NB4 (cell line): ENCODE results near the gene NEURL2.

Experiments
- DNase-seq: peaks from one replicate; pipeline ENCODE4 v3.0.0; 2010; ENCODE audit warnings: low read depth
- H3K4me3 ChIP-seq: one replicate; pipeline ENCODE4 v1.5.1; 2011; ENCODE audit warnings: mild to moderate bottlenecking, low read depth, low read length, moderate library complexity
- CTCF ChIP-seq: IDR thresholded peaks from one replicate; pipeline ENCODE4 v1.5.1; 2012; ENCODE audit warnings: low read depth, low read length
- MYC ChIP-seq: IDR thresholded peaks from 2 replicates; pipeline ENCODE4 v1.6.1; 2011; ENCODE audit warnings: low read depth, low read length
- POLR2A ChIP-seq: IDR thresholded peaks from 2 replicates; pipeline ENCODE4 v1.6.1; 2011; ENCODE audit warnings: mild to moderate bottlenecking; ENCODE audit not compliant: insufficient read length; ENCODE audit errors: extremely low read depth
- TF ChIP-seq, protein P1 (sequence below): IDR thresholded peaks from 2 replicates; pipeline ENCODE4 v1.6.1; 2011; ENCODE audit warnings: low read depth, low read length

Gene NEURL2

DNA sequence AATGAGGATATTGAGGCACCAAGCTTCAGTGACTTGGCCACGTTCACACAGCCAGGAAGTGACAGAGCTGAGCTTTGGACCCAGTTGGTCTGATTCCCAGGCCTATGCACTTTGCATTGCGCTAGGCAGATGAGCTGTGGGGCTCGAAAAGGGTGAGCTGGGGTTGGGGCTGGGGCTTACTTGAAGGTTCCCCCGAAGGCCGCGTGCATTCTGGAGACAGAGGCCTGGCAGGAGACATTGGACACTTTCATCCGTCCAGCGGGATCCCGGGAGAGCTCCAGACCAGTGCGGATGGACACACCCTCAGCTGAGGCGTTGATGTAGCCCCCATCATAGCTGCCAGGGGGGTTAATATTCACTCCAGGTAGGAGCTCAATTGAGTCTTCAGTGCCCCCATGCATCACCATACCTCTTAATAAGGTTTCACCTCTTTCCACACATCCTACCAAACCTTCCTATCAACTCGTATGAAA, 18.4 kb upstream of the NEURL2 start:
- DNase-seq = no peak
- no peak for TF ChIP-seq CTCF
- TF ChIP-seq POLR2A = no peak
- TF ChIP-seq, protein P1, sequence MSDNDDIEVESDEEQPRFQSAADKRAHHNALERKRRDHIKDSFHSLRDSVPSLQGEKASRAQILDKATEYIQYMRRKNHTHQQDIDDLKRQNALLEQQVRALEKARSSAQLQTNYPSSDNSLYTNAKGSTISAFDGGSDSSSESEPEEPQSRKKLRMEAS = no peak
- no peak for TF ChIP-seq MYC
- no peak overlapping the region for H3K4me3 ChIP-seq

GRCh38 chr20:45908084-45908483, 17.1 kb upstream of the NEURL2 start:
- TF ChIP-seq POLR2A (no peak), CTCF (no peak), MYC (no peak)
- TF ChIP-seq, protein P1 = no peak
- DNase-seq = no peak
- H3K4me3 ChIP-seq = no peak overlapping the region

- TF ChIP-seq MYC (no peak), POLR2A (no peak), CTCF (no peak)
- TF ChIP-seq, protein P1 = no peak
- no peak for DNase-seq
- H3K4me3 ChIP-seq = no peak overlapping the region
Observed at GRCh38 chr20:45907219-45907948, 16.4 kb upstream of the NEURL2 start.

GRCh38 chr20:45905505-45906079, 14.6 kb upstream of the NEURL2 start:
- DNase-seq = no peak
- TF ChIP-seq, protein P1 = no peak
- TF ChIP-seq CTCF (no peak), POLR2A (no peak), MYC (no peak)
- no peak overlapping the region for H3K4me3 ChIP-seq

DNA sequence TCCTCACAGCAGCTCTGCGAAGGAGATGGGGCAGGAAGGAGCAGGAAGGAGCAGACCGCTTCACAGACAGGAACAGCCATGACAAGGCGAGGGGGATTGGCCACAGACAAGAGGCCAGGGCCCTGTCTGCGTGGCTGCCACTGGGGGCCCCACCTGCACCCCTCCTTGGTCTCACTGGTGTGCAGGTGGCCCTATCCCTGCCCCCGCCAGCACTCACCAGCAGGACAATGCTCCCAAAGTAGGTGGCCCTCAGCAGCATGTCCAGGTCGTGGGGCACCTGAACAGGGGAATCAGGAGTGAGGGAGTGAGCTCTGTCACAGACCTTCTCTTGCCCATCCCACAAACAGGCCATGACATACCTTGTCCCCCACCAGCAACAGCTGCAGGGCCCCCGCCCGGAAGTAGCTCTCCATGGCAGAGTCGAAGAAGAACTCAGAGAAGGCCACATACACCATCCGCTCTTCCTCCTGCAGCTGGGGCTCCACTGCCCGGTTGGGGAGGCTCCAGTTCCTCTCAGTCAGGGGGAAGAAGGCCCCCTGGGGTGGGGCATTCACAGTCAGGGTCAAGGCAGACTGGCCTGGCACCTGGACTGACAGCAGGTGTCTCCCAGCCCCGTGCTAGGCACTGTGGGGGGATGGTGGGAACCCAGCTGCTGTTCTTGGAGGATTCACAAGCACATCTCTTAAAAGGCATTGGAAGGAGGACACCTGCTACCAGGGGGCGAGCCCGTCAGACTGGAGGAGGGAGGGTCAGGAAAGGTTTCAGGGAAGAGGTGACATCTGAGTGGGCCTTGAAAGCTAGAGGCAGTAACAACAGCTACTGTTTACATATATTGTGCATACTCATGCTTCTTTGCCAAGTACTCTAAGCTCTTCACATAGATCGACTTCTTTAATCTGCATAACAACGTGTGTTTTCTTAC, 13.8 kb upstream of the NEURL2 start:
- no peak for DNase-seq
- no peak overlapping the region for H3K4me3 ChIP-seq
- TF ChIP-seq, protein P1 = no peak
- no peak for TF ChIP-seq MYC
- no peak for TF ChIP-seq CTCF
- no peak for TF ChIP-seq POLR2A
